ENCODE measurements around the gene SF3B6. TPM values are rescaled to one million over a fixed set of nuclear protein-coding genes. Genes with fewer than 3 reads are reported as not detected.
A peak's percentile ranks its signal among the peaks of the same experiment; 100 is the strongest.

SF3B6 gene
- total and polyA plus RNA-seq, 10 donors, result 47.2 to 114 (median 67.9) TPM

DNA sequence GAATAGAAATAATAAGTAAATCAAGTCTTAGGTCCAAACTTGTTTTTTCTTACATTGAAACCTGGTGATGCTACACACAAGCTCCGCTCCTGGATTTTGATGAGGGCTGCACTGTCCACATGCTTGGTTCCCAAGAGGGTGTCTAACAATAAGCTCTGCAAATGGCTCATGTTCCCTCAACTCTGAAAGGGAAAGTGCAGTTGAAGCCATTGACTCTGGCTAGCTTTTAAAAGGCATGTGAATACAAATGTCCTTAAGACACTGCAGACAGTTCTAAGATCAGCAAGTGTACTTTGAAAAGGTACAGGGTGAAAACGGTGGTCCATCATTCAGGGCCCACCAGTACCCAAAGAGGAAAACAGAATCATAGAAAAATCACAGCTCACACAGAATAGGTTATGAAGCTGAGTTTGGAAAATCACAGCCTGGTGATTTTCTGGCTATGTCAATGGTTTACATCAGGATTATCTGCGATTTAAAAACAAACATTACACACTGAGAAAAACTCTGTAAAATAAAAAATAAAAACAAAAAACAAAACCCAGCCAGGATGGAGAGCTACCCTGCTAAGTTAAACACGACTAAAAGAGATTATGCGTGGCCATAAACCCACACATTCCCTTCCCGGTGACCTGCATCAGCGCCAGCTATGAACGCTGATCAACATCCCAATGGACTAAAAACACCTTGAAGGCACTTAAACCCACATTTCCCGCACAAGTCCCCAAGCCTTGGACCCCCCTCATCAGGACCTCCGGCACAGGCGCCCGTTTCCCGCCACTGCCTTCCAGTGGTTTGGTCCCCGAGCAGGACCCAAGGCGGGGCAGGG is 46.5 kb upstream of the SF3B6 start:
- H3K27me3 ChIP-seq (replicated peaks in 1 of 7), result no peaks in the 10 kb centered on the region
- H3K4me3 ChIP-seq, result peak overlapping the region; percentile 63 to 84 (median 68)
- peaks cover 4 to 27% (median 22%) of the 10 kb centered on the region in 6 donors for H3K4me1 ChIP-seq
- 9 to 13% (median 10%) methylated on average over 14 to 15 of the region's 15 CpGs for WGBS, 5 donors
- no peaks in the 10 kb centered on the region for H3K9me3 ChIP-seq
- H3K27ac ChIP-seq, result peak overlapping the region; percentile 58 to 93 (median 88)
- DNase-seq, result no peak
- H3K36me3 ChIP-seq, result no peaks in the 10 kb centered on the region
- intact Hi-C loops (cut with DNase I; ENCODE audit: low total_unique reads), result no loop called here
- TF ChIP-seq, protein P1, sequence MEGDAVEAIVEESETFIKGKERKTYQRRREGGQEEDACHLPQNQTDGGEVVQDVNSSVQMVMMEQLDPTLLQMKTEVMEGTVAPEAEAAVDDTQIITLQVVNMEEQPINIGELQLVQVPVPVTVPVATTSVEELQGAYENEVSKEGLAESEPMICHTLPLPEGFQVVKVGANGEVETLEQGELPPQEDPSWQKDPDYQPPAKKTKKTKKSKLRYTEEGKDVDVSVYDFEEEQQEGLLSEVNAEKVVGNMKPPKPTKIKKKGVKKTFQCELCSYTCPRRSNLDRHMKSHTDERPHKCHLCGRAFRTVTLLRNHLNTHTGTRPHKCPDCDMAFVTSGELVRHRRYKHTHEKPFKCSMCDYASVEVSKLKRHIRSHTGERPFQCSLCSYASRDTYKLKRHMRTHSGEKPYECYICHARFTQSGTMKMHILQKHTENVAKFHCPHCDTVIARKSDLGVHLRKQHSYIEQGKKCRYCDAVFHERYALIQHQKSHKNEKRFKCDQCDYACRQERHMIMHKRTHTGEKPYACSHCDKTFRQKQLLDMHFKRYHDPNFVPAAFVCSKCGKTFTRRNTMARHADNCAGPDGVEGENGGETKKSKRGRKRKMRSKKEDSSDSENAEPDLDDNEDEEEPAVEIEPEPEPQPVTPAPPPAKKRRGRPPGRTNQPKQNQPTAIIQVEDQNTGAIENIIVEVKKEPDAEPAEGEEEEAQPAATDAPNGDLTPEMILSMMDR (IDR thresholded peaks at IDR 0.05 in 8 of 11, conservative IDR thresholded peaks at IDR 0.05 in 3 of 11), result no peak
- TF ChIP-seq POLR2AphosphoS5 (IDR thresholded peaks at IDR 0.05) (no peak), POLR2A (IDR thresholded peaks at IDR 0.05) (no peak)

DNA sequence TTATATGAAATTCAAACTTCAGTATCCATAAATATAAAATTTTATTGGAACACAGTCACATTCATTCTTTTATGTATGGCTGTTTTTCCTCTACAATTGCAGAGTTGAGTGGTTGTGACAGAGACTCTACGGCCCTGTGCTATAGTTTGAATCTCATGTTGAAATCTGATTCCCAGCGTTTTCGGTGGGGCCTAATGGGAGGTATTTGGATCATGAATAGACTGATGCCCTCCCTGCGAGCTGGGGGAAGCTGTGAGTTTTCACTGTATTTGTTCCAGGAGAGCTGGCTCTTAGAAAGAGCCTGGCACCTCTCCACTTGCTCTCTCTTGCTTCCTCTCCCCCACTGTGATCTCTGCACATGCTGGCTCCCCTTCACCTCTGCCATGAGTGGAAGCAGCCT is 45.3 kb upstream of the SF3B6 start:
- no peak for DNase-seq
- peaks cover 4 to 27% (median 22%) of the 10 kb centered on the region in 6 donors for H3K4me1 ChIP-seq
- intact Hi-C loops (cut with DNase I; ENCODE audit: low total_unique reads), result no loop called here

DNA sequence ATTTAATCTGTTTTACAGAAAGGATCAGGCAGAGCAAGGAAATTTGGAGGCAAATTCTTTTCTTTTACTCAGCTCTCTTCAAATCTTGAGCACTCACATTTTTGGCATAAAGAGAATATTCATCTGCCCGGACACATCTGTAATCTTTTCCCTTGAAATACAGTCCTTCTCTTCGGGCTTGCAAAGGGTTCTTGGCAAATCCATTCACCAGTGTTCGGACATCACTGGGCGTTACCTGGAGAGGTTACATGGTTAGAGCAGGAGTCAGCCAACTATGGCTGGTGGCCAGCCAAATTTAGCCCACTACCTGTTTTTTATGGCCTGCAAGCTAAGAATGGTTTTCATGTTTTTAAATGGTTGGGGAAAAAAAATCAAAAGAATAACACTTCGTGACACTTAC is 44.9 kb upstream of the SF3B6 start:
- 83 to 94% (median 92%) methylated on average over 5 of the region's 5 CpGs for WGBS, 5 donors
- H3K27ac ChIP-seq, result no peak overlapping the region

More for the DNA sequence above, 45.3 kb upstream of the SF3B6 start:
- WGBS, 5 donors, result 78 to 94% (median 88%) methylated on average over 4 of the region's 4 CpGs
- no peak overlapping the region for H3K4me3 ChIP-seq
- no peaks in the 10 kb centered on the region for H3K36me3 ChIP-seq
- no peaks in the 10 kb centered on the region for H3K27me3 ChIP-seq (replicated peaks in 1 of 7)
- H3K27ac ChIP-seq, result no peak overlapping the region
- TF ChIP-seq POLR2AphosphoS5 (IDR thresholded peaks at IDR 0.05) (no peak), POLR2A (IDR thresholded peaks at IDR 0.05) (no peak)
- TF ChIP-seq, protein P1 (IDR thresholded peaks at IDR 0.05 in 8 of 11, conservative IDR thresholded peaks at IDR 0.05 in 3 of 11), result no peak
- no peaks in the 10 kb centered on the region for H3K9me3 ChIP-seq

DNA sequence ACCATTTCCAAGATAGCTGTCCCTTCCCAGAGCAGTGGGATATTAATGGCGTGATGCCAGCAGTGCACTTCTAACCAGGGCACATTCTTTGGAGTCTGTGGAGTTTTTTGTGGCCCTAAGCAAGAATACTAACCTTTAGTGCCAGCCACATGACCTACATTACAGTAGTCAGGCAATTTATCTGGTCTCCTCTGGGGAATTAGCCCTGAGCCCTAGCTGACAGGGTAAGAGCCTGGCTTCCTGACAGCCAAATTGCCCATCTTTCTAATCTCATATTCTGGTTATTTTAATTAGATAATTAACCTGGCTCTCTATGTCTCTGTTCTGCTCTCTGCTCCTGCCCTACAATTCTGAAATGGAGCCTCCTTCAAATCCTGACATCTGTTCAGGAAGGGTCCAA is 41.8 kb upstream of the SF3B6 start:
- H3K27me3 ChIP-seq (replicated peaks in 1 of 7), result no peaks in the 10 kb centered on the region
- peaks cover 0 to 11% (median 0%) of the 10 kb centered on the region in 8 donors for H3K9me3 ChIP-seq
- intact Hi-C loops (cut with DNase I; ENCODE audit: low total_unique reads), result no loop called here
- no peak overlapping the region for H3K4me3 ChIP-seq
- 86 to 97% (median 93%) methylated on average over 1 of the region's 1 CpG for WGBS, 5 donors
- H3K36me3 ChIP-seq, result peaks cover 0 to 4% (median 0%) of the 10 kb centered on the region in 6 donors
- no peak for DNase-seq
- TF ChIP-seq POLR2A (IDR thresholded peaks at IDR 0.05) (no peak), POLR2AphosphoS5 (IDR thresholded peaks at IDR 0.05) (no peak)
- TF ChIP-seq, protein P1 (IDR thresholded peaks at IDR 0.05 in 8 of 11, conservative IDR thresholded peaks at IDR 0.05 in 3 of 11), result no peak
- H3K27ac ChIP-seq, result no peak overlapping the region
- H3K4me1 ChIP-seq, result peaks cover 0 to 8% (median 7%) of the 10 kb centered on the region in 6 donors

More for the DNA sequence above, 44.9 kb upstream of the SF3B6 start:
- Histone ChIP-seq H3K4me3 (no peak overlapping the region), H3K9me3 (no peaks in the 10 kb centered on the region), H3K27me3 (replicated peaks in 1 of 7) (no peaks in the 10 kb centered on the region), H3K4me1 (peaks cover 4 to 27% (median 22%) of the 10 kb centered on the region in 6 donors), H3K36me3 (no peaks in the 10 kb centered on the region)
- intact Hi-C loops (cut with DNase I; ENCODE audit: low total_unique reads), result no loop called here
- DNase-seq, result no peak
- TF ChIP-seq POLR2A (IDR thresholded peaks at IDR 0.05) (no peak), POLR2AphosphoS5 (IDR thresholded peaks at IDR 0.05) (no peak)
- TF ChIP-seq, protein P1 (IDR thresholded peaks at IDR 0.05 in 8 of 11, conservative IDR thresholded peaks at IDR 0.05 in 3 of 11), result no peak
